DND-41 (cell line): ENCODE data around the gene ZSWIM6.

ENCODE experiments used
- ATAC-seq: fragments of 200-7000 bp; cut with Tn5 transposase; 3 replicates; pipeline ENCODE4 v1.9.1; 2021; ENCODE audit warnings: low read depth; ENCODE audit not compliant: insufficient read depth
- DNase-seq: peaks from one replicate; pipeline ENCODE4 v3.0.0-alpha.2; 2020
- H2AFZ ChIP-seq: 2 replicates; pipeline ENCODE4 v1.6.0; 2012; ENCODE audit warnings: low read depth, low read length
- H3K27ac ChIP-seq: 2 replicates; pipeline ENCODE4 v1.5.1; 2012; ENCODE audit warnings: low read length, inconsistent platforms
- H3K27me3 ChIP-seq: fragments of 200-600 bp; sonication (generic); 2 replicates; pipeline ENCODE4 v1.6.0; 2012; ENCODE audit warnings: low read length, mild to moderate bottlenecking, inconsistent platforms; ENCODE audit not compliant: insufficient read depth, poor library complexity
- H3K36me3 ChIP-seq: 2 replicates; pipeline ENCODE4 v1.5.1; 2012; ENCODE audit warnings: low read length, inconsistent platforms; ENCODE audit not compliant: insufficient read depth
- H3K4me1 ChIP-seq: 2 replicates; pipeline ENCODE4 v1.5.1; 2012; ENCODE audit warnings: mild to moderate bottlenecking, low read length; ENCODE audit not compliant: insufficient read depth
- H3K4me2 ChIP-seq: 2 replicates; pipeline ENCODE4 v1.6.0; 2012; ENCODE audit warnings: mild to moderate bottlenecking, moderate library complexity, low read length, inconsistent platforms; ENCODE audit not compliant: insufficient read depth
- H3K4me3 ChIP-seq, 2 experiments: fragments of 200-600 bp in 1 of 2; shearing (Covaris generic) in 1 of 2; 2 replicates each; pipeline ENCODE4 v1.5.1; 2012 to 2016; ENCODE audit warnings: inconsistent platforms in 2 of 2, low read length in 2 of 2, mild to moderate bottlenecking in 2 of 2, low read depth in 1 of 2, moderate library complexity in 1 of 2
- H3K79me2 ChIP-seq: 2 replicates; pipeline ENCODE4 v1.6.0; 2012; ENCODE audit warnings: low read length, inconsistent platforms; ENCODE audit not compliant: insufficient read depth
- H3K9ac ChIP-seq: 2 replicates; pipeline ENCODE4 v1.6.0; 2012; ENCODE audit warnings: low read depth, mild to moderate bottlenecking, inconsistent platforms, low read length, moderate library complexity
- H3K9me3 ChIP-seq: 2 replicates; pipeline ENCODE4 v1.5.1; 2012; ENCODE audit warnings: low read length, moderate library complexity, mild to moderate bottlenecking, inconsistent platforms; ENCODE audit not compliant: insufficient read depth, severe bottlenecking
- H4K20me1 ChIP-seq: 2 replicates; pipeline ENCODE4 v1.6.0; 2012; ENCODE audit warnings: low read length; ENCODE audit not compliant: insufficient read depth
- EZH2 ChIP-seq: IDR thresholded peaks from 3 replicates; pipeline ENCODE4 v1.6.1; 2012; ENCODE audit warnings: borderline replicate concordance, low read depth, mild to moderate bottlenecking, moderate library complexity, low read length, inconsistent platforms; ENCODE audit not compliant: severe bottlenecking
- TF ChIP-seq, protein P1 (sequence below): IDR thresholded peaks from 2 replicates; pipeline ENCODE4 v1.5.1; 2012; ENCODE audit warnings: borderline replicate concordance, low read length, moderate library complexity, mild to moderate bottlenecking; ENCODE audit not compliant: poor library complexity, severe bottlenecking; ENCODE audit errors: extremely low read depth

The ZSWIM6 gene

DNA sequence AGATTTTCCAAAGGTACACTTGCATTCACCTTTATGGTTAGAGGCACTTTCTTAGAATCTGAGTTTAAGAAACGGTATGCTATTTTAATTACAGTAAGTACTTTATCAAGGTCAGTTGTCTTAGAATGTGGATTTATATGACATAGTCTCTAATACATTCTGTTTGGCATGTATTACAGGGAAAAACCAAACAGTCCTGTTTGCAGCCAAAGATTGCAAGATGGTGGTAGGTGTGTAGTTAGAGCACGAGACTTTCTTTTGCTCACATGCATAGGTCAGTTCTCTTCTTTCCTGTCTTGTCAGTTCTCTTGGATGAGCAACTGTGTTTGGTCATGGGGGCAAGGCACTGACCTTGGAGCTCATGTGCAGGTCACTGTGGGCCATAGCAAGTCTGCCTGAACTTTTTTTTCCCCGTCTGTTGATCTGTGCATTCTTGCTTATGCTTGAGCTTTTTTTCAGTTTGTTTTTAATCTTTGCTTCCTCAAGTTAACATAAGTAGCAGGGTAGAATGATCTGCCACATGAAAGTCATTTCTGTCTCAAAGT, 20.6 kb downstream of the ZSWIM6 start:
- no peaks in the 10 kb centered on the region for H3K36me3 ChIP-seq
- no peak for ATAC-seq
- no peak overlapping the region for H3K4me2 ChIP-seq
- H3K9ac ChIP-seq: no peak overlapping the region
- H3K4me3 ChIP-seq: no peak overlapping the region
- H3K27me3 ChIP-seq: no peaks in the 10 kb centered on the region
- H3K79me2 ChIP-seq: 0 out of 2 replicates have a peak, but pooled peaks cover 1% of the 10 kb centered on the region
- H2AFZ ChIP-seq: no peak overlapping the region
- H3K4me1 ChIP-seq: no peaks in the 10 kb centered on the region
- TF ChIP-seq, protein P1, sequence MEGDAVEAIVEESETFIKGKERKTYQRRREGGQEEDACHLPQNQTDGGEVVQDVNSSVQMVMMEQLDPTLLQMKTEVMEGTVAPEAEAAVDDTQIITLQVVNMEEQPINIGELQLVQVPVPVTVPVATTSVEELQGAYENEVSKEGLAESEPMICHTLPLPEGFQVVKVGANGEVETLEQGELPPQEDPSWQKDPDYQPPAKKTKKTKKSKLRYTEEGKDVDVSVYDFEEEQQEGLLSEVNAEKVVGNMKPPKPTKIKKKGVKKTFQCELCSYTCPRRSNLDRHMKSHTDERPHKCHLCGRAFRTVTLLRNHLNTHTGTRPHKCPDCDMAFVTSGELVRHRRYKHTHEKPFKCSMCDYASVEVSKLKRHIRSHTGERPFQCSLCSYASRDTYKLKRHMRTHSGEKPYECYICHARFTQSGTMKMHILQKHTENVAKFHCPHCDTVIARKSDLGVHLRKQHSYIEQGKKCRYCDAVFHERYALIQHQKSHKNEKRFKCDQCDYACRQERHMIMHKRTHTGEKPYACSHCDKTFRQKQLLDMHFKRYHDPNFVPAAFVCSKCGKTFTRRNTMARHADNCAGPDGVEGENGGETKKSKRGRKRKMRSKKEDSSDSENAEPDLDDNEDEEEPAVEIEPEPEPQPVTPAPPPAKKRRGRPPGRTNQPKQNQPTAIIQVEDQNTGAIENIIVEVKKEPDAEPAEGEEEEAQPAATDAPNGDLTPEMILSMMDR: no peak
- TF ChIP-seq EZH2: no peak
- H3K9me3 ChIP-seq: peaks cover 7% of the 10 kb centered on the region
- H3K27ac ChIP-seq: no peak overlapping the region
- no peak for DNase-seq
- H4K20me1 ChIP-seq: no peaks in the 10 kb centered on the region

GRCh38 chr5:61353293-61353692, 21.2 kb downstream of the ZSWIM6 start:
- H3K27ac ChIP-seq: no peak overlapping the region
- TF ChIP-seq, protein P1: no peak
- no peak for TF ChIP-seq EZH2
- H3K9me3 ChIP-seq: peaks cover 10% of the 10 kb centered on the region
- H2AFZ ChIP-seq: no peak overlapping the region
- ATAC-seq (no peak), DNase-seq (no peak)
- no peak overlapping the region for H3K4me3 ChIP-seq
- H4K20me1 ChIP-seq: no peaks in the 10 kb centered on the region
- no peak overlapping the region for H3K4me2 ChIP-seq
- H3K27me3 ChIP-seq: no peaks in the 10 kb centered on the region
- no peaks in the 10 kb centered on the region for H3K36me3 ChIP-seq
- no peaks in the 10 kb centered on the region for H3K4me1 ChIP-seq
- no peak overlapping the region for H3K9ac ChIP-seq
- H3K79me2 ChIP-seq: 0 out of 2 replicates have a peak, but pooled peaks cover 1% of the 10 kb centered on the region

DNA sequence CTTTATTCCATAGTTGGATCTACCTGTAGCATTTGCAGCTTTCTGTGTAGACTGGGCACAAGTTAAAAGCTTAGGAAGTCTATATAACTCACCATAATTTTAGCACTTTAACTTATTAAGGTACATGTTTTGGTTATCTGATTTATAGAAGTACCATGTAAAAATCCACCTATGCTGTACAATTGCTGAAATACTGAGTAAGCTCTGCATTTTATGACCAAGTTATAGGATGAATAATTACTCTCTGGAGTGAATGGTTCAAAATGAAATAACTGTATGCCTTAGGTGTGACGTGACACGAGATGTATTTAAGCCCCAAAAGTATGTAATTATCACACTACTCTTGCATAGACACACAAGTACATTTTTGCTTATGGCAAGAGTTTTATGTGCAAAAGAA, 22.1 kb downstream of the ZSWIM6 start:
- no peaks in the 10 kb centered on the region for H3K4me1 ChIP-seq
- no peaks in the 10 kb centered on the region for H3K36me3 ChIP-seq
- 0 out of 2 replicates have a peak, but pooled peaks cover 1% of the 10 kb centered on the region for H3K79me2 ChIP-seq
- TF ChIP-seq, protein P1: no peak
- no peak for TF ChIP-seq EZH2
- no peak overlapping the region for H3K27ac ChIP-seq
- peaks cover 10% of the 10 kb centered on the region for H3K9me3 ChIP-seq
- no peak overlapping the region for H3K4me2 ChIP-seq
- DNase-seq (no peak), ATAC-seq (no peak)
- H3K27me3 ChIP-seq: no peaks in the 10 kb centered on the region
- no peak overlapping the region for H2AFZ ChIP-seq
- H3K9ac ChIP-seq: no peak overlapping the region
- no peaks in the 10 kb centered on the region for H4K20me1 ChIP-seq
- no peak overlapping the region for H3K4me3 ChIP-seq
